ENCODE results near the gene IL17RD. TPM values are rescaled to one million over a fixed set of nuclear protein-coding genes. Genes with fewer than 3 reads are reported as not detected.

IL17RD gene
- total and polyA plus RNA-seq, 2 donors (not counting 1 experiment from before 2014, with no cell fraction given) = 0.05 TPM; not detected in 1

DNA sequence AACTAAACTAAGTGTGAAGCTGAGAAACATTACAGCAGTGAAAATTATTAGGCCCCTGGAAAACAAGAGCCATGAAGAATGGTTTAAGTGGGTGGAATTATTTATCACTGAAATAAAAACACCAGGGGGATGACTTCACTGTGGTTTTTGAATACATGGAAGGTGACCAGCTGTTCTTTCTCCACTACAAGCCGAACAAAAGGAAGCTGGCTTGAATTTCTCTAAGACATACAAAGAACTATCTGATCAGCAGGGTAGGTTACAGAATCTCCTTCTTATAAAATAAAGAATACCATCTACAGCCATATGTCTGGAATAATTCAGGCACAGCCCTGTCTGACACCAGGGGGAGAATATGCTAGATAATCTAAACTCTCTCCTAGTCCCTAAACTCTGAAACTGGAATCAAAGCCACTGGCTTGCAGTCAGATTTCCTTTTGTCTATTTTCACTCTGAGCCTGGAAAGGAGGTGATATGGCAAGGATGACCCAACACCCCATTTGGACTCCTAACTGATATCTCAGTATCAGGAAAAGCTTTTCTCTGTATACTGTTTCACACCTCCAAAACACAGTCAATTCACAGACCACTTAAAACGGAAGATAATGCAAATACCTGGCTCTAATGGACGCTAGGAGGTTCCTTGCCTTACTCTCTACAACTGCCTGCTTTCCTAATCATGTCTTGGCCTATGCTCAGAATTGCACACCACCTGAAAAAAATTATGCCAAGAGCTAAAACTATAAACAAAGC, 73.5 kb downstream of the IL17RD start:
- Histone ChIP-seq H4K20me1 (ENCODE audit: control insufficient read depth, insufficient read depth, low read length, poor library complexity, severe bottlenecking) (no peaks in the 10 kb centered on the region), H3K4me1 (ENCODE audit: control insufficient read depth in 2 of 2, insufficient read depth in 2 of 2, low read length in 2 of 2) (peaks cover 0 to 3% of the 10 kb centered on the region in 2 donors), H3K79me2 (ENCODE audit: control insufficient read depth, insufficient read depth, low read length) (no peaks in the 10 kb centered on the region), H3K4me2 (replicated peaks; ENCODE audit: low read depth, low read length, poor library complexity, severe bottlenecking) (no peak overlapping the region), H3K27me3 (replicated peaks in 1 of 4; ENCODE audit: control extremely low read depth in 1 of 4, control insufficient read depth in 3 of 4, insufficient read depth in 4 of 4, low read length in 3 of 4) (peaks cover 0 to 4% (median 1%) of the 10 kb centered on the region in 4 experiments), H3K9me3 (ENCODE audit: control extremely low read depth in 1 of 3, control insufficient read depth in 2 of 3, insufficient read depth in 1 of 3, low read length in 2 of 3) (no peaks in the 10 kb centered on the region), H3K9ac (ENCODE audit: low read length) (no peak overlapping the region), H2AFZ (ENCODE audit: insufficient read depth, low read depth, low read length, poor library complexity, severe bottlenecking) (no peak overlapping the region), H3K36me3 (replicated peaks in 1 of 2; ENCODE audit: control extremely low read depth in 1 of 2, control insufficient read depth in 1 of 2, extremely low read depth in 1 of 2, insufficient read depth in 2 of 2, low read length in 1 of 2) (no peaks in the 10 kb centered on the region), H3K4me3 (ENCODE audit: control extremely low read depth in 1 of 5, extremely low read depth in 1 of 5, insufficient read depth in 1 of 5, low read depth in 2 of 5, low read length in 4 of 5) (no peak overlapping the region), H3K27ac (ENCODE audit: low read length in 2 of 2) (no peak overlapping the region)
- peaks cover 2% of the 10 kb centered on the region for H3K4me1 Mint-ChIP-seq
- no peak for TF ChIP-seq EZH2 (IDR thresholded peaks at IDR 0.05; ENCODE audit: borderline replicate concordance, insufficient read depth, low read depth, low read length, poor library complexity, severe bottlenecking)
- TF ChIP-seq, protein P1, sequence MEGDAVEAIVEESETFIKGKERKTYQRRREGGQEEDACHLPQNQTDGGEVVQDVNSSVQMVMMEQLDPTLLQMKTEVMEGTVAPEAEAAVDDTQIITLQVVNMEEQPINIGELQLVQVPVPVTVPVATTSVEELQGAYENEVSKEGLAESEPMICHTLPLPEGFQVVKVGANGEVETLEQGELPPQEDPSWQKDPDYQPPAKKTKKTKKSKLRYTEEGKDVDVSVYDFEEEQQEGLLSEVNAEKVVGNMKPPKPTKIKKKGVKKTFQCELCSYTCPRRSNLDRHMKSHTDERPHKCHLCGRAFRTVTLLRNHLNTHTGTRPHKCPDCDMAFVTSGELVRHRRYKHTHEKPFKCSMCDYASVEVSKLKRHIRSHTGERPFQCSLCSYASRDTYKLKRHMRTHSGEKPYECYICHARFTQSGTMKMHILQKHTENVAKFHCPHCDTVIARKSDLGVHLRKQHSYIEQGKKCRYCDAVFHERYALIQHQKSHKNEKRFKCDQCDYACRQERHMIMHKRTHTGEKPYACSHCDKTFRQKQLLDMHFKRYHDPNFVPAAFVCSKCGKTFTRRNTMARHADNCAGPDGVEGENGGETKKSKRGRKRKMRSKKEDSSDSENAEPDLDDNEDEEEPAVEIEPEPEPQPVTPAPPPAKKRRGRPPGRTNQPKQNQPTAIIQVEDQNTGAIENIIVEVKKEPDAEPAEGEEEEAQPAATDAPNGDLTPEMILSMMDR (IDR thresholded peaks at IDR 0.05) = no peak
- H3K27ac Mint-ChIP-seq = no peak overlapping the region
- WGBS (ENCODE audit: insufficient coverage) = 100% methylated on average over 1 of the region's 3 CpGs
- intact Hi-C loops (cut with micrococcal nuclease) = no loop called here
- DNase-seq = no peak
- no peak overlapping the region for H3K4me3 Mint-ChIP-seq
- H3K9me3 Mint-ChIP-seq (ENCODE audit: insufficient read depth) = no peaks in the 10 kb centered on the region
- POLR2A ChIA-PET = no interaction called here
- CTCF ChIA-PET = interaction anchor here (0.5 to 3.0 kb wide), 3 partner anchors 9 to 346 kb away, joined by 3 to 14 read pairs (median 7); no protein-coding TSS in a partner anchor
- no peak for ATAC-seq (ENCODE audit: low read depth)
- H3K27me3 Mint-ChIP-seq = peaks cover 28% of the 10 kb centered on the region

DNA sequence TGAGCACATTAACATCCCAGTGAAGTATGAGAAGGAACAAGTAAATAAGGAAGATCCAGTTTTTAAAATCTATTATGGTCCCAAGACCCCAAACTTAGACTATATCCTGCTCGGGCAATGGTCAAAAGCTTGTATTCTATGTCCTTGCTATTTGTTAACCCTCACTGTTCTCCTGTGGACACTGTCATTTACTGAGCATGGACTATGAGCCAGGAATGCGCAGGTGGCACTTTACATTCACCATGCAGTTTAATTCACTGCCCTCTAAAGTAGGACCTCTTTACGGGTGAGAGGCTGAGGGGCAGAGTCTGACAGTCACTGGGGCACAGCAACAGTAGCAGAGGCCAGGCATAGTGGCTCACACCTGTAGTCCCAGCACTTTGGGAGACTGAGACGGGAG, 76.1 kb downstream of the IL17RD start:
- Histone ChIP-seq H3K4me2 (replicated peaks; ENCODE audit: low read depth, low read length, poor library complexity, severe bottlenecking) (no peak overlapping the region), H3K4me1 (ENCODE audit: control insufficient read depth in 2 of 2, insufficient read depth in 2 of 2, low read length in 2 of 2) (peaks cover 0 to 2% of the 10 kb centered on the region in 2 donors), H3K9ac (ENCODE audit: low read length) (no peak overlapping the region), H3K36me3 (replicated peaks in 1 of 2; ENCODE audit: control extremely low read depth in 1 of 2, control insufficient read depth in 1 of 2, extremely low read depth in 1 of 2, insufficient read depth in 2 of 2, low read length in 1 of 2) (no peaks in the 10 kb centered on the region), H3K9me3 (ENCODE audit: control extremely low read depth in 1 of 3, control insufficient read depth in 2 of 3, insufficient read depth in 1 of 3, low read length in 2 of 3) (no peaks in the 10 kb centered on the region), H4K20me1 (ENCODE audit: control insufficient read depth, insufficient read depth, low read length, poor library complexity, severe bottlenecking) (no peaks in the 10 kb centered on the region), H3K27me3 (replicated peaks in 1 of 4; ENCODE audit: control extremely low read depth in 1 of 4, control insufficient read depth in 3 of 4, insufficient read depth in 4 of 4, low read length in 3 of 4) (peaks cover 0 to 2% (median 0%) of the 10 kb centered on the region in 4 experiments), H3K4me3 (ENCODE audit: control extremely low read depth in 1 of 5, extremely low read depth in 1 of 5, insufficient read depth in 1 of 5, low read depth in 2 of 5, low read length in 4 of 5) (no peak overlapping the region), H3K79me2 (ENCODE audit: control insufficient read depth, insufficient read depth, low read length) (no peaks in the 10 kb centered on the region), H2AFZ (ENCODE audit: insufficient read depth, low read depth, low read length, poor library complexity, severe bottlenecking) (no peak overlapping the region), H3K27ac (ENCODE audit: low read length in 2 of 2) (no peak overlapping the region)
- TF ChIP-seq, protein P1 (IDR thresholded peaks at IDR 0.05) = no peak
- TF ChIP-seq EZH2 (IDR thresholded peaks at IDR 0.05; ENCODE audit: borderline replicate concordance, insufficient read depth, low read depth, low read length, poor library complexity, severe bottlenecking) = no peak
- ATAC-seq (ENCODE audit: low read depth) (no peak), DNase-seq (no peak)
- Mint-ChIP-seq H3K27me3 (peaks cover 24% of the 10 kb centered on the region), H3K9me3 (ENCODE audit: insufficient read depth) (no peaks in the 10 kb centered on the region), H3K4me1 (peaks cover 2% of the 10 kb centered on the region), H3K27ac (no peak overlapping the region), H3K4me3 (no peak overlapping the region)
- WGBS (ENCODE audit: insufficient coverage) = 93% methylated on average over 3 of the region's 4 CpGs
- intact Hi-C loops (cut with micrococcal nuclease) = no loop called here
- CTCF ChIA-PET = interaction anchor here (1.9 kb wide), 1 partner anchor 9 kb away, joined by 4 read pairs; no protein-coding TSS in a partner anchor
- POLR2A ChIA-PET = no interaction called here

All from B cell (primary cell).